Activated naive CD4-positive, alpha-beta T cell (primary cell): ENCODE results near the gene CACNA2D4.
"Not testable (repeated sequence)": the region's sequence is repeated elsewhere in the genome, so short reads cannot be mapped to it uniquely, and the experiment has no call there.

Experiments used
- DNase-seq, 4 experiments: peaks; one replicate each; lab custom pipeline; 2025; lab: John Stamatoyannopoulos, UW

The CACNA2D4 gene

GRCh38 chr12:1832801-1833595 is 85.5 kb downstream of the CACNA2D4 start:
- no peak for DNase-seq

GRCh38 chr12:1830981-1831963 is 87.2 kb downstream of the CACNA2D4 start:
- DNase-seq, result no peak

GRCh38 chr12:1830401-1830845 is 88.0 kb downstream of the CACNA2D4 start:
- DNase-seq, result no peak

- no peak for DNase-seq
Observed at GRCh38 chr12:1829306-1829900, 89.0 kb downstream of the CACNA2D4 start.

GRCh38 chr12:1828856-1829255 is 89.6 kb downstream of the CACNA2D4 start:
- no peak for DNase-seq

- DNase-seq, result no peak
Observed at GRCh38 chr12:1827826-1828805, 90.3 kb downstream of the CACNA2D4 start.

- DNase-seq, result no peak
Observed at GRCh38 chr12:1826867-1827705, 91.4 kb downstream of the CACNA2D4 start.

GRCh38 chr12:1826401-1826800 is 92.1 kb downstream of the CACNA2D4 start:
- no peak for DNase-seq

GRCh38 chr12:1825382-1826102 is 92.9 kb downstream of the CACNA2D4 start:
- no peak for DNase-seq

- no peak for DNase-seq
Observed at GRCh38 chr12:1823237-1823636, 95.2 kb downstream of the CACNA2D4 start.

- no peak for DNase-seq
Observed at GRCh38 chr12:1822699-1823098, 95.8 kb downstream of the CACNA2D4 start.

GRCh38 chr12:1821805-1822204 is 96.6 kb downstream of the CACNA2D4 start:
- no peak for DNase-seq

GRCh38 chr12:1820896-1821291 is 97.6 kb downstream of the CACNA2D4 start:
- DNase-seq, result no peak

- no peak for DNase-seq
Observed at GRCh38 chr12:1820191-1820895, 98.1 kb downstream of the CACNA2D4 start, which contains the start of gene LRTM2. Gene LRTM2, plus strand, starts transcription at chr12:1820565. Its CDS starts 7,584 bp downstream, at chr12:1828149.

- DNase-seq, result no peak
Observed at GRCh38 chr12:1819571-1819970, 98.9 kb downstream of the CACNA2D4 start.

GRCh38 chr12:1819050-1819449 is 99.4 kb downstream of the CACNA2D4 start:
- DNase-seq, result no peak

GRCh38 chr12:1817928-1818327 is 100.5 kb downstream of the CACNA2D4 start:
- DNase-seq, result not testable (repeated sequence)

- DNase-seq, result no peak
Observed at GRCh38 chr12:1816730-1817348, 101.6 kb downstream of the CACNA2D4 start.
